ENCODE measurements around the gene INKA2.
A peak's percentile ranks its signal among the peaks of the same experiment; 100 is the strongest.

Gene INKA2

GRCh38 chr1:111737216-111738132, 1.7 kb downstream of the INKA2 start:
- no peak for TF ChIP-seq Cebpa-rat (IDR thresholded peaks at IDR 0.05)
- Histone ChIP-seq H3K27ac (peak overlapping the region in 7 of 11 experiments; percentile 65 to 84 (median 75); a peak in 8 of 22 replicates), H3K9ac (peak overlapping the region; percentile 70 to 86 (median 78); a peak in 20 of 22 replicates), H3K9me3 (replicated peaks in 1 of 11) (no peaks in the 10 kb centered on the region), H4K20me1 (peaks cover 0 to 6% (median 0%) of the 10 kb centered on the region in 11 experiments; a peak in 1 of 22 replicates), H3K27me3 (peaks cover 29 to 58% (median 41%) of the 10 kb centered on the region in 11 experiments), H3K4me1 (peaks cover 68 to 88% (median 80%) of the 10 kb centered on the region in 10 experiments), H3K36me3 (no peaks in the 10 kb centered on the region), H3K4me2 (peak overlapping the region; percentile 91 to 99 (median 95)), H3K4me3 (peak overlapping the region; percentile 57 to 73 (median 64))

GRCh38 chr1:111736548-111737215, 2.5 kb downstream of the INKA2 start:
- Histone ChIP-seq H3K4me1 (peaks cover 75 to 95% (median 88%) of the 10 kb centered on the region in 10 experiments), H3K4me2 (peak overlapping the region; percentile 91 to 99 (median 95)), H3K27ac (peak overlapping the region in 1 of 11 experiments; percentile 97; a peak in 1 of 22 replicates), H4K20me1 (peaks cover 0 to 6% (median 0%) of the 10 kb centered on the region in 11 experiments; a peak in 1 of 22 replicates), H3K4me3 (no peak overlapping the region), H3K36me3 (no peaks in the 10 kb centered on the region), H3K27me3 (peaks cover 21 to 50% (median 33%) of the 10 kb centered on the region in 11 experiments), H3K9me3 (replicated peaks in 1 of 11) (no peaks in the 10 kb centered on the region), H3K9ac (0 out of 22 replicates have a peak overlapping the region, but pooled peaks of 1 of the 11 experiments have one; percentile 14)
- no peak for TF ChIP-seq Cebpa-rat (IDR thresholded peaks at IDR 0.05)

- TF ChIP-seq Cebpa-rat (IDR thresholded peaks at IDR 0.05): no peak
- peak overlapping the region in 5 of 11 experiments; percentile 19 to 97 (median 61); a peak in 9 of 22 replicates for H3K27ac ChIP-seq
- H3K36me3 ChIP-seq: no peaks in the 10 kb centered on the region
- H4K20me1 ChIP-seq: peaks cover 0 to 6% (median 0%) of the 10 kb centered on the region in 11 experiments; a peak in 1 of 22 replicates
- H3K9me3 ChIP-seq (replicated peaks in 1 of 11): no peaks in the 10 kb centered on the region
- H3K27me3 ChIP-seq: peaks cover 15 to 43% (median 26%) of the 10 kb centered on the region in 11 experiments
- H3K4me3 ChIP-seq: no peak overlapping the region
- H3K9ac ChIP-seq: peak overlapping the region in 3 of 11 experiments; percentile 14 to 36 (median 29); a peak in 2 of 22 replicates
- H3K4me2 ChIP-seq: peak overlapping the region; percentile 91 to 99 (median 95)
- peaks cover 75 to 92% (median 89%) of the 10 kb centered on the region in 10 experiments for H3K4me1 ChIP-seq
Observed at GRCh38 chr1:111735858-111736544, 3.2 kb downstream of the INKA2 start.

- no peaks in the 10 kb centered on the region for H3K9me3 ChIP-seq (replicated peaks in 1 of 11)
- H3K27me3 ChIP-seq: peaks cover 8 to 36% (median 20%) of the 10 kb centered on the region in 11 experiments
- H3K27ac ChIP-seq: peak overlapping the region in 6 of 11 experiments; percentile 35 to 97 (median 92); a peak in 8 of 22 replicates
- no peak overlapping the region for H3K4me3 ChIP-seq
- peak overlapping the region; percentile 91 to 99 (median 95) for H3K4me2 ChIP-seq
- H3K36me3 ChIP-seq: no peaks in the 10 kb centered on the region; a peak in 1 of 22 replicates
- peaks cover 72 to 87% (median 85%) of the 10 kb centered on the region in 10 experiments for H3K4me1 ChIP-seq
- TF ChIP-seq Cebpa-rat (IDR thresholded peaks at IDR 0.05): no peak
- 0 out of 22 replicates have a peak overlapping the region, but pooled peaks of 1 of the 11 experiments have one; percentile 29 for H3K9ac ChIP-seq
- H4K20me1 ChIP-seq: peaks cover 0 to 2% (median 0%) of the 10 kb centered on the region in 11 experiments; a peak in 1 of 22 replicates
Observed at GRCh38 chr1:111735321-111735720, 3.9 kb downstream of the INKA2 start.

GRCh38 chr1:111734856-111735255, 4.3 kb downstream of the INKA2 start:
- peak overlapping the region in 4 of 11 experiments; percentile 77 to 83 (median 82); a peak in 7 of 22 replicates for H3K9ac ChIP-seq
- peaks cover 67 to 85% (median 81%) of the 10 kb centered on the region in 10 experiments for H3K4me1 ChIP-seq
- peak overlapping the region in 9 of 11 experiments; percentile 86 to 98 (median 95); a peak in 20 of 22 replicates for H3K27ac ChIP-seq
- H3K36me3 ChIP-seq: no peaks in the 10 kb centered on the region; a peak in 1 of 22 replicates
- no peaks in the 10 kb centered on the region; a peak in 1 of 22 replicates for H4K20me1 ChIP-seq
- no peaks in the 10 kb centered on the region for H3K9me3 ChIP-seq (replicated peaks in 1 of 11)
- no peak for TF ChIP-seq Cebpa-rat (IDR thresholded peaks at IDR 0.05)
- H3K4me2 ChIP-seq: peak overlapping the region; percentile 91 to 98 (median 95)
- H3K4me3 ChIP-seq: no peak overlapping the region
- peaks cover 3 to 32% (median 15%) of the 10 kb centered on the region in 11 experiments for H3K27me3 ChIP-seq

GRCh38 chr1:111734426-111734825, 4.8 kb downstream of the INKA2 start:
- 0 out of 20 replicates have a peak overlapping the region, but pooled peaks of 2 of the 10 experiments have one; percentile 45 to 49 for H3K4me3 ChIP-seq
- peak overlapping the region; percentile 78 to 98 (median 94); a peak in 21 of 22 replicates for H3K27ac ChIP-seq
- no peaks in the 10 kb centered on the region; a peak in 2 of 22 replicates for H4K20me1 ChIP-seq
- H3K9me3 ChIP-seq (replicated peaks in 1 of 11): no peaks in the 10 kb centered on the region
- TF ChIP-seq Cebpa-rat (IDR thresholded peaks at IDR 0.05): no peak
- H3K27me3 ChIP-seq: peaks cover 0 to 27% (median 11%) of the 10 kb centered on the region in 11 experiments; a peak in 18 of 22 replicates
- H3K36me3 ChIP-seq: no peaks in the 10 kb centered on the region; a peak in 2 of 22 replicates
- H3K9ac ChIP-seq: peak overlapping the region in 9 of 11 experiments; percentile 72 to 83 (median 81); a peak in 16 of 22 replicates
- peak overlapping the region; percentile 88 to 98 (median 95) for H3K4me2 ChIP-seq
- H3K4me1 ChIP-seq: peaks cover 63 to 84% (median 77%) of the 10 kb centered on the region in 10 experiments

GRCh38 chr1:111733992-111734341, 5.2 kb downstream of the INKA2 start:
- TF ChIP-seq Cebpa-rat (IDR thresholded peaks at IDR 0.05): peak in 8 of 11 experiments; percentile 23 to 77 (median 62); a peak in 11 of 22 replicates
- Histone ChIP-seq H3K27me3 (peaks cover 0 to 23% (median 6%) of the 10 kb centered on the region in 11 experiments; a peak in 10 of 22 replicates), H3K4me2 (peak overlapping the region; percentile 88 to 98 (median 95)), H3K4me3 (peak overlapping the region in 9 of 10 experiments; percentile 13 to 63 (median 49); a peak in 13 of 20 replicates), H3K27ac (peak overlapping the region; percentile 78 to 98 (median 94)), H4K20me1 (no peaks in the 10 kb centered on the region; a peak in 3 of 22 replicates), H3K9ac (peak overlapping the region; percentile 62 to 83 (median 80)), H3K9me3 (replicated peaks in 1 of 11) (no peaks in the 10 kb centered on the region), H3K36me3 (no peaks in the 10 kb centered on the region; a peak in 2 of 22 replicates), H3K4me1 (peaks cover 59 to 84% (median 74%) of the 10 kb centered on the region in 10 experiments)

Data from BLaER1 treated with 17β-estradiol and CSF1 and Interleukin-3, amounts not matched to agents 10 nM and 100 nM (cell line).